ENCODE results near the gene SH2D3A. TPM values are rescaled to one million over a fixed set of nuclear protein-coding genes. Genes with fewer than 3 reads are reported as not detected.
A peak's percentile ranks its signal among the peaks of the same experiment; 100 is the strongest.

The SH2D3A gene
- total RNA-seq, 2 donors from 2014 or later: 10.7 to 16.4 TPM

DNA sequence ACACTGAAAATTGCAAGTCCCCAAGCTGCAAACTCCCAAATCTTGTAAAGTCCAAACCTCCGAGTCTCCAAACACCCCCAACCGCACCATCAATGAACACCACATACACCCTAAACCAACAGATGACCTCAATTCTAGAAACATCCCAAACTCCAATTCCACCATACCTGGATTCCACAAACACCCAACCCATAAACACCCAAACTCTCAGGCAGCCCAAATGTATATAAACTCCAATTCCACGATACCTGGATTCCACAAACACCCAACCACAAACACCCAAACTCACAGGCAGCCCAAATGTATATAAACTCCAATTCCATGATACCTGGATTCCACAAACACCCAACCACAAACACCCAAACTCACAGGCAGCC lies 47.3 kb downstream of the SH2D3A start:
- H3K27ac ChIP-seq (ENCODE audit: low read depth, low read length): no peak overlapping the region
- H3K36me3 Mint-ChIP-seq (ENCODE audit: low read depth): no peaks in the 10 kb centered on the region
- TF ChIP-seq, protein P1, sequence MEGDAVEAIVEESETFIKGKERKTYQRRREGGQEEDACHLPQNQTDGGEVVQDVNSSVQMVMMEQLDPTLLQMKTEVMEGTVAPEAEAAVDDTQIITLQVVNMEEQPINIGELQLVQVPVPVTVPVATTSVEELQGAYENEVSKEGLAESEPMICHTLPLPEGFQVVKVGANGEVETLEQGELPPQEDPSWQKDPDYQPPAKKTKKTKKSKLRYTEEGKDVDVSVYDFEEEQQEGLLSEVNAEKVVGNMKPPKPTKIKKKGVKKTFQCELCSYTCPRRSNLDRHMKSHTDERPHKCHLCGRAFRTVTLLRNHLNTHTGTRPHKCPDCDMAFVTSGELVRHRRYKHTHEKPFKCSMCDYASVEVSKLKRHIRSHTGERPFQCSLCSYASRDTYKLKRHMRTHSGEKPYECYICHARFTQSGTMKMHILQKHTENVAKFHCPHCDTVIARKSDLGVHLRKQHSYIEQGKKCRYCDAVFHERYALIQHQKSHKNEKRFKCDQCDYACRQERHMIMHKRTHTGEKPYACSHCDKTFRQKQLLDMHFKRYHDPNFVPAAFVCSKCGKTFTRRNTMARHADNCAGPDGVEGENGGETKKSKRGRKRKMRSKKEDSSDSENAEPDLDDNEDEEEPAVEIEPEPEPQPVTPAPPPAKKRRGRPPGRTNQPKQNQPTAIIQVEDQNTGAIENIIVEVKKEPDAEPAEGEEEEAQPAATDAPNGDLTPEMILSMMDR (conservative IDR thresholded peaks at IDR 0.05): no peak
- no peak overlapping the region for H3K4me3 Mint-ChIP-seq
- no peaks in the 10 kb centered on the region for H3K36me3 ChIP-seq (ENCODE audit: control insufficient read depth, insufficient read depth, low read length)
- H3K9ac ChIP-seq (ENCODE audit: extremely low read depth, low read length, poor library complexity, severe bottlenecking): no peak overlapping the region
- H3K27me3 Mint-ChIP-seq (ENCODE audit: insufficient read depth): peaks cover 5% of the 10 kb centered on the region
- no peak for DNase-seq
- no peak overlapping the region for H3K4me3 ChIP-seq (ENCODE audit: low read length)
- peaks cover 7% of the 10 kb centered on the region for H3K4me1 Mint-ChIP-seq
- peaks cover 10% of the 10 kb centered on the region for H3K9me3 Mint-ChIP-seq
- H3K9me3 ChIP-seq (ENCODE audit: control insufficient read depth, low read length): peaks cover 5% of the 10 kb centered on the region
- WGBS, 2 experiments (ENCODE audit: insufficient coverage in 1 of 2, insufficient read length in 1 of 2): 90 to 100% methylated on average over 3 of the region's 3 CpGs
- no peaks in the 10 kb centered on the region for H3K4me1 ChIP-seq (ENCODE audit: control insufficient read depth, insufficient read depth, low read length)
- no peak overlapping the region for H3K27ac Mint-ChIP-seq
- H3K27me3 ChIP-seq (ENCODE audit: control insufficient read depth, insufficient read depth, low read length, poor library complexity, severe bottlenecking): no peaks in the 10 kb centered on the region

DNA sequence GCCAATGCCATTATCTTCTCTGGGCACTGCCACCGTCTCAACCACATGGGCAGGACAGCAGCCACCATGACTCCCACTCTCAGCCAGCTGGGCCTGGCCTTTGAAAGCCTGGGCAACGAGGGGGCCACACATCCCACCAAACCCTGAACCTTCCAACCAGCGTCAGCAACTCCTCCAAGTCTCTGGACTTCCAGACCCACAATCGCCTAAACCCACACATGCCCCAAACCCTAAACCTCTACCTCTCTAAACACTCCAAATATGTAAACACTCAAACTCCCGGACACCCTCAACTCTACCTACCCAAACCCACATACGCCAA lies 47.7 kb downstream of the SH2D3A start:
- TF ChIP-seq, protein P1 (conservative IDR thresholded peaks at IDR 0.05): no peak
- H3K9me3 ChIP-seq (ENCODE audit: control insufficient read depth, low read length): peaks cover 5% of the 10 kb centered on the region
- Mint-ChIP-seq H3K27me3 (ENCODE audit: insufficient read depth) (peaks cover 5% of the 10 kb centered on the region), H3K4me3 (no peak overlapping the region), H3K27ac (no peak overlapping the region), H3K9me3 (peaks cover 10% of the 10 kb centered on the region), H3K36me3 (ENCODE audit: low read depth) (no peaks in the 10 kb centered on the region), H3K4me1 (peaks cover 7% of the 10 kb centered on the region)
- no peak overlapping the region for H3K4me3 ChIP-seq (ENCODE audit: low read length)
- 87 to 96% methylated on average over 3 to 6 of the region's 6 CpGs for WGBS, 2 experiments (ENCODE audit: insufficient coverage in 1 of 2, insufficient read length in 1 of 2)
- H3K4me1 ChIP-seq (ENCODE audit: control insufficient read depth, insufficient read depth, low read length): no peaks in the 10 kb centered on the region
- no peak overlapping the region for H3K27ac ChIP-seq (ENCODE audit: low read depth, low read length)
- no peak overlapping the region for H3K9ac ChIP-seq (ENCODE audit: extremely low read depth, low read length, poor library complexity, severe bottlenecking)
- no peaks in the 10 kb centered on the region for H3K27me3 ChIP-seq (ENCODE audit: control insufficient read depth, insufficient read depth, low read length, poor library complexity, severe bottlenecking)
- H3K36me3 ChIP-seq (ENCODE audit: control insufficient read depth, insufficient read depth, low read length): no peaks in the 10 kb centered on the region
- DNase-seq: no peak

DNA sequence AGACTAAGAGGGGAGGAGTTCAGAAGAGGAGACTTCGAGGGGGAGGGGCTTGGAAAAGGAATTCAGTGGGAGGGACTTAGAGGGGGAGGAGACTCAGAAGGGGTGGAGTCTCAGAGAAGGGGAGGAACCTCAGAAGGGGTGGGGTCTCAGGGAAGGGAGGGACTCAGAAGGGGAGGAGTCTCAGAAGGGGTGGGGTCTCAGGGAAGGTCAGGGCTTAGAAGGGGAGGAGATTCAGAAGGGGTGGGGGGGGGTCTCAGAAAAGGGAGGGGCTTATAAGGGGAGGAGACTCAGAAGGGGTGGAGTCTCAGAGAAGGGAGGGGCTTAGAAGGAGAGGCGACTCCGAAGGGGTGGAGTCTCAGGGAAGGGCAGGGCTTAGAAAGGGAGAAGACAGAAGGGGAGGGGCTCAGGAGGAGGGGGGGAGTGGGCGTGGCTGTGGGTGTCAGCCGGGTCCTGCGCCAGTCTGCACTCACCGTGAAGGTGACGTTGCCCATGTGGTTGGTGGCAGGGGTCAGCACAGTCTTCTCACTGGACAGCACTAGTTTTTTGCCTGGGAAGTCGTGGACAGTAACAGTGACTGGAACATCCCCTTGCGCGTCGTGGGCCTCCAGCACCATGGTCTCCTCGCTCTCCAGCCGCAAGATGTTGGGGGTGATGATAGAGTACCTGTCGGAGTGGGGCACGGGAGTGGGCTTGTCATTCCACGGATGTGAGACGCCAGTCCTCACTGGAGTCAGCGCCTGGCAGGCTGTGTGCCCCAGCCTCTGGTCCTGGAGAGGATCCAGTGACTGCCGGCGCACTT lies 48.3 kb downstream of the SH2D3A start:
- H3K27ac Mint-ChIP-seq: no peak overlapping the region
- no peak overlapping the region for H3K4me3 Mint-ChIP-seq
- peaks cover 5% of the 10 kb centered on the region for H3K27me3 Mint-ChIP-seq (ENCODE audit: insufficient read depth)
- WGBS, 2 experiments (ENCODE audit: insufficient coverage in 1 of 2, insufficient read length in 1 of 2): 92 to 96% methylated on average over 12 to 21 of the region's 21 CpGs
- Histone ChIP-seq H3K27me3 (ENCODE audit: control insufficient read depth, insufficient read depth, low read length, poor library complexity, severe bottlenecking) (no peaks in the 10 kb centered on the region), H3K9me3 (ENCODE audit: control insufficient read depth, low read length) (peaks cover 5% of the 10 kb centered on the region), H3K36me3 (ENCODE audit: control insufficient read depth, insufficient read depth, low read length) (no peaks in the 10 kb centered on the region), H3K9ac (ENCODE audit: extremely low read depth, low read length, poor library complexity, severe bottlenecking) (no peak overlapping the region), H3K4me1 (ENCODE audit: control insufficient read depth, insufficient read depth, low read length) (no peaks in the 10 kb centered on the region), H3K4me3 (ENCODE audit: low read length) (no peak overlapping the region), H3K27ac (ENCODE audit: low read depth, low read length) (no peak overlapping the region)
- no peaks in the 10 kb centered on the region for H3K36me3 Mint-ChIP-seq (ENCODE audit: low read depth)
- H3K9me3 Mint-ChIP-seq: peaks cover 10% of the 10 kb centered on the region
- H3K4me1 Mint-ChIP-seq: peaks cover 7% of the 10 kb centered on the region
- TF ChIP-seq, protein P1 (conservative IDR thresholded peaks at IDR 0.05): no peak
- peak; percentile 94 for DNase-seq
